ENCODE data around the gene GLDC. TPM values are rescaled to one million over a fixed set of nuclear protein-coding genes. Genes with fewer than 3 reads are reported as not detected.

The GLDC gene
- total RNA-seq, 1 donor from 2014 or later = 29.1 TPM

GRCh38 chr9:6490863-6491262, 154.7 kb downstream of the GLDC start:
- no peaks in the 10 kb centered on the region for H3K4me1 Mint-ChIP-seq (ENCODE audit: unreplicated experiment)
- H3K4me3 Mint-ChIP-seq (ENCODE audit: unreplicated experiment) = no peak overlapping the region
- no peak for TF ChIP-seq CTCF (IDR thresholded peaks at IDR 0.05; ENCODE audit: unreplicated experiment)
- no peaks in the 10 kb centered on the region for H3K9me3 Mint-ChIP-seq (ENCODE audit: unreplicated experiment)
- H3K27ac Mint-ChIP-seq (ENCODE audit: unreplicated experiment) = no peak overlapping the region
- H3K27me3 Mint-ChIP-seq (ENCODE audit: unreplicated experiment) = no peaks in the 10 kb centered on the region
- H3K36me3 Mint-ChIP-seq (ENCODE audit: low read depth, unreplicated experiment) = peaks cover 9% of the 10 kb centered on the region
- DNase-seq (ENCODE audit: low spot score) = no peak

GRCh38 chr9:6489099-6489498, 156.4 kb downstream of the GLDC start:
- Mint-ChIP-seq H3K4me3 (ENCODE audit: unreplicated experiment) (no peak overlapping the region), H3K27me3 (ENCODE audit: unreplicated experiment) (no peaks in the 10 kb centered on the region), H3K27ac (ENCODE audit: unreplicated experiment) (no peak overlapping the region), H3K36me3 (ENCODE audit: low read depth, unreplicated experiment) (peaks cover 10% of the 10 kb centered on the region), H3K4me1 (ENCODE audit: unreplicated experiment) (no peaks in the 10 kb centered on the region), H3K9me3 (ENCODE audit: unreplicated experiment) (no peaks in the 10 kb centered on the region)
- TF ChIP-seq CTCF (IDR thresholded peaks at IDR 0.05; ENCODE audit: unreplicated experiment) = no peak
- no peak for DNase-seq (ENCODE audit: low spot score)

- Mint-ChIP-seq H3K4me1 (ENCODE audit: unreplicated experiment) (no peaks in the 10 kb centered on the region), H3K36me3 (ENCODE audit: low read depth, unreplicated experiment) (peaks cover 10% of the 10 kb centered on the region), H3K4me3 (ENCODE audit: unreplicated experiment) (no peak overlapping the region), H3K9me3 (ENCODE audit: unreplicated experiment) (no peaks in the 10 kb centered on the region), H3K27ac (ENCODE audit: unreplicated experiment) (no peak overlapping the region), H3K27me3 (ENCODE audit: unreplicated experiment) (no peaks in the 10 kb centered on the region)
- DNase-seq (ENCODE audit: low spot score) = no peak
- no peak for TF ChIP-seq CTCF (IDR thresholded peaks at IDR 0.05; ENCODE audit: unreplicated experiment)
Measured at GRCh38 chr9:6488395-6488794, 157.1 kb downstream of the GLDC start.

GRCh38 chr9:6484210-6484609, 161.3 kb downstream of the GLDC start:
- H3K9me3 Mint-ChIP-seq (ENCODE audit: unreplicated experiment) = no peaks in the 10 kb centered on the region
- no peaks in the 10 kb centered on the region for H3K27me3 Mint-ChIP-seq (ENCODE audit: unreplicated experiment)

More at GRCh38 chr9:6484210-6484609, 161.3 kb downstream of the GLDC start:
- Mint-ChIP-seq H3K36me3 (ENCODE audit: low read depth, unreplicated experiment) (peaks cover 6% of the 10 kb centered on the region), H3K4me1 (ENCODE audit: unreplicated experiment) (no peaks in the 10 kb centered on the region), H3K27ac (ENCODE audit: unreplicated experiment) (no peak overlapping the region), H3K4me3 (ENCODE audit: unreplicated experiment) (no peak overlapping the region)
- TF ChIP-seq CTCF (IDR thresholded peaks at IDR 0.05; ENCODE audit: unreplicated experiment) = no peak
- DNase-seq (ENCODE audit: low spot score) = no peak

Other genes with a start within 250 kb of the GLDC start
- gene UHRF2, start 232.5 kb downstream of the GLDC start, total RNA-seq (ENCODE audit: unreplicated experiment) = 55.5 TPM
- gene KDM4C, start 112.2 kb upstream of the GLDC start, total RNA-seq (ENCODE audit: unreplicated experiment) = 21.0 TPM

Measured in endothelial cell (in vitro differentiated cells).